ENCODE measurements around the gene MT1G. TPM values are rescaled to one million over a fixed set of nuclear protein-coding genes. Genes with fewer than 3 reads are reported as not detected.

MT1G gene
- total RNA-seq, 4 donors from 2014 or later, result 41.1 to 87.7 (median 49.2) TPM; not detected in 1

GRCh38 chr16:56628486-56629350 lies 39.1 kb downstream of the MT1G start:
- Histone ChIP-seq H3K27ac (peak overlapping the region in 3 of 4 donors; percentile 35 to 93 (median 82)), H3K36me3 (no peaks in the 10 kb centered on the region), H3K4me1 (peaks cover 0 to 56% (median 15%) of the 10 kb centered on the region in 4 donors), H3K4me3 (no peak overlapping the region), H3K27me3 (peaks cover 0 to 5% of the 10 kb centered on the region in 2 donors), H3K9me3 (no peaks in the 10 kb centered on the region)
- WGBS, 2 donors, result 72 to 73% methylated on average over 9 of the region's 9 CpGs
- DNase-seq (ENCODE audit: low spot score in 2 of 2), result no peak
- no peak for TF ChIP-seq POLR2A (IDR thresholded peaks at IDR 0.05)
- no peak for TF ChIP-seq CTCF (IDR thresholded peaks at IDR 0.05)
- TF ChIP-seq EP300 (IDR thresholded peaks at IDR 0.05), result no peak

- no peaks in the 10 kb centered on the region for H3K27me3 ChIP-seq
- WGBS, 2 donors, result 53 to 57% methylated on average over 7 of the region's 7 CpGs
These were observed 41.2 kb downstream of the MT1G start for GRCh38 chr16:56626685-56627084.

GRCh38 chr16:56625943-56626654 lies 41.8 kb downstream of the MT1G start:
- H3K9me3 ChIP-seq, result no peaks in the 10 kb centered on the region
- WGBS, 2 donors, result 24 to 30% methylated on average over 16 of the region's 16 CpGs
- H3K4me3 ChIP-seq, result peak overlapping the region; percentile 48 to 70 (median 66)
- TF ChIP-seq CTCF (IDR thresholded peaks at IDR 0.05), result no peak
- peak in 1 of 2 donors; percentile 4 for TF ChIP-seq POLR2A (IDR thresholded peaks at IDR 0.05)
- TF ChIP-seq EP300 (IDR thresholded peaks at IDR 0.05), result no peak
- H3K36me3 ChIP-seq, result no peaks in the 10 kb centered on the region
- DNase-seq (ENCODE audit: low spot score in 2 of 2), result peak in 1 of 2 donors; percentile 40
- H3K4me1 ChIP-seq, result peaks cover 0 to 35% (median 7%) of the 10 kb centered on the region in 4 donors
- no peaks in the 10 kb centered on the region for H3K27me3 ChIP-seq
- peak overlapping the region; percentile 72 to 96 (median 90) for H3K27ac ChIP-seq

More at GRCh38 chr16:56626685-56627084, 41.2 kb downstream of the MT1G start:
- peak overlapping the region; percentile 72 to 96 (median 90) for H3K27ac ChIP-seq
- no peaks in the 10 kb centered on the region for H3K9me3 ChIP-seq
- no peaks in the 10 kb centered on the region for H3K36me3 ChIP-seq
- TF ChIP-seq CTCF (IDR thresholded peaks at IDR 0.05) (no peak), EP300 (IDR thresholded peaks at IDR 0.05) (no peak), POLR2A (IDR thresholded peaks at IDR 0.05) (no peak)
- DNase-seq (ENCODE audit: low spot score in 2 of 2), result no peak
- H3K4me1 ChIP-seq, result peaks cover 0 to 38% (median 9%) of the 10 kb centered on the region in 4 donors
- H3K4me3 ChIP-seq, result peak overlapping the region; percentile 48 to 70 (median 66)

GRCh38 chr16:56625140-56625942 lies 42.5 kb downstream of the MT1G start, which contains the start of gene MT1E:
MT1E (plus strand) TSS chr16:56625781; CDS start chr16:56625852, 71 bp downstream.
- Histone ChIP-seq H3K27me3 (no peaks in the 10 kb centered on the region), H3K36me3 (no peaks in the 10 kb centered on the region), H3K27ac (peak within 1 kb of the TSS; percentile 72 to 96 (median 90)), H3K4me3 (peak within 1 kb of the TSS; percentile 48 to 70 (median 66)), H3K9me3 (no peaks in the 10 kb centered on the region), H3K4me1 (peaks cover 0 to 35% (median 7%) of the 10 kb centered on the region in 4 donors)
- TF ChIP-seq CTCF (IDR thresholded peaks at IDR 0.05) (no peak), EP300 (IDR thresholded peaks at IDR 0.05) (peak; percentile 64 to 96), POLR2A (IDR thresholded peaks at IDR 0.05) (peak in 1 of 2 donors; percentile 90)
- WGBS, 2 donors, result 2 to 3% methylated on average over 43 to 50 of the region's 62 CpGs
- DNase-seq (ENCODE audit: low spot score in 2 of 2), result peak; percentile 42 to 43
